ENCODE data around the gene NHS. TPM values are rescaled to one million over a fixed set of nuclear protein-coding genes. Genes with fewer than 3 reads are reported as not detected.

NHS gene
- polyA plus RNA-seq, 2 of the 4 experiments (the other 2 are of a cell fraction) = 3.6 to 5.0 TPM

- TF ChIP-seq ATOH8 (CRISPR knock-in tag; IDR thresholded peaks at IDR 0.05; ENCODE audit: low read depth) = no peak
- peak; percentile 87 for TF ChIP-seq FOSL2 (IDR thresholded peaks at IDR 0.05)
- TF ChIP-seq FOSL2 (CRISPR knock-in tag; IDR thresholded peaks at IDR 0.05) = peak; percentile 92
- peak in 1 of 2 experiments; percentile 55; a peak in 2 of 5 replicates for TF ChIP-seq JUN (IDR thresholded peaks at IDR 0.05)
- TF ChIP-seq ZFP36 (IDR thresholded peaks at IDR 0.05; ENCODE audit: borderline replicate concordance, partially characterized antibody) = no peak
- peak in 1 of 2 experiments; percentile 45; a peak in 1 of 4 replicates for TF ChIP-seq CEBPB (IDR thresholded peaks at IDR 0.05)
These were observed 37.7 kb downstream of the NHS start (continued) for GRCh38 chrX:17412692-17413091.

- FAIRE-seq (peak; percentile 81), DNase-seq (ENCODE audit: low read depth in 1 of 2, low spot score in 1 of 2) (peak in 1 of 2 experiments; percentile 29), ATAC-seq (no peak)
- Histone ChIP-seq H3K4me1 (peaks cover 68% of the 10 kb centered on the region), H3K4me2 (peak overlapping the region; percentile 71), H3K9me3 (no peaks in the 10 kb centered on the region), H3K4me3 (peak overlapping the region; percentile 20; the same call in 2 of the 3 replicates), H3K27ac (peak overlapping the region; percentile 55 to 87; a peak in 5 of 6 replicates)
- POLR2A ChIA-PET = interaction anchor here (2.0 kb wide), 1 partner anchor 8 kb away, joined by 4 read pairs; no protein-coding TSS in a partner anchor
- CTCF ChIA-PET = interaction anchor here (1.3 to 1.5 kb wide), 2 partner anchors 8 to 31 kb away, joined by 3 read pairs; no protein-coding TSS in a partner anchor
- 7% methylated on average over 4 of the region's 4 CpGs for WGBS (ENCODE audit: missing lambda C conversion rate)
- TF ChIP-seq CEBPB (IDR thresholded peaks at IDR 0.05) (peak; percentile 14 to 71; a peak in 2 of 4 replicates), HES2 (IDR thresholded peaks at IDR 0.05) (no peak), MAFK (IDR thresholded peaks at IDR 0.05; ENCODE audit: partially characterized antibody) (no peak), EP300 (IDR thresholded peaks at IDR 0.05) (no peak), PHF8 (IDR thresholded peaks at IDR 0.05; ENCODE audit: borderline replicate concordance, low read depth) (no peak), HOXB5 (CRISPR knock-in tag; IDR thresholded peaks at IDR 0.05) (no peak), REST (IDR thresholded peaks at IDR 0.05) (no peak), POLR2A (IDR thresholded peaks at IDR 0.05; ENCODE audit: low read length) (no peak), ZC3H11A (IDR thresholded peaks at IDR 0.05) (no peak), JUNB (IDR thresholded peaks at IDR 0.05) (0 out of 2 replicates have a peak, but pooled peaks have one; percentile 15), BHLHE40 (IDR thresholded peaks at IDR 0.05; ENCODE audit: low read depth, low read length) (no peak), CBX8 (IDR thresholded peaks at IDR 0.05) (no peak), CBX2 (IDR thresholded peaks at IDR 0.05; ENCODE audit: borderline replicate concordance, low read depth) (no peak), FOSL2 (IDR thresholded peaks at IDR 0.05) (no peak), FOSL2 (CRISPR knock-in tag; IDR thresholded peaks at IDR 0.05) (peak; percentile 78), ZSCAN20 (CRISPR knock-in tag; IDR thresholded peaks at IDR 0.05) (no peak), FOSB (CRISPR knock-in tag; IDR thresholded peaks at IDR 0.05) (no peak), POLR2AphosphoS2 (conservative IDR thresholded peaks at IDR 0.05; ENCODE audit: low read length) (no peak), PBX3 (IDR thresholded peaks at IDR 0.05) (no peak), USF2 (IDR thresholded peaks at IDR 0.05) (no peak), TP53 (CRISPR knock-in tag; IDR thresholded peaks at IDR 0.05) (no peak), HOXB13 (CRISPR knock-in tag; IDR thresholded peaks at IDR 0.05; ENCODE audit: low read depth) (no peak), SMC3 (IDR thresholded peaks at IDR 0.05) (no peak), ZFP36 (IDR thresholded peaks at IDR 0.05; ENCODE audit: borderline replicate concordance, partially characterized antibody) (no peak), CHD2 (IDR thresholded peaks at IDR 0.05; ENCODE audit: low read length, partially characterized antibody) (no peak), ATOH8 (CRISPR knock-in tag; IDR thresholded peaks at IDR 0.05; ENCODE audit: low read depth) (no peak), JUN (IDR thresholded peaks at IDR 0.05) (no peak), HMGXB4 (CRISPR knock-in tag; IDR thresholded peaks at IDR 0.05; ENCODE audit: borderline replicate concordance) (no peak), HOXA7 (CRISPR knock-in tag; IDR thresholded peaks at IDR 0.05) (no peak), KDM1A (IDR thresholded peaks at IDR 0.05; ENCODE audit: low read depth) (no peak)
These were observed 38.2 kb downstream of the NHS start for GRCh38 chrX:17413228-17413627.

All from A549 (cell line).